HG03378 (cell line): Measurements from ENCODE around the gene CDK17.
"Not testable (repeated sequence)": the region's sequence is repeated elsewhere in the genome, so short reads cannot be mapped to it uniquely, and the experiment has no call there.

Source experiments
- ATAC-seq: cut with Tn5 transposase; IDR thresholded peaks from one replicate; pipeline ENCODE4 v1.9.1; 2021; ENCODE audit warnings: mild to moderate bottlenecking, moderate library complexity; ENCODE audit not compliant: unreplicated experiment

The CDK17 gene

GRCh38 chr12:96399919-96400630 is at the start of gene CDK17:
TSS of gene CDK17 (minus strand) at chr12:96400439. CDS start at chr12:96334836, 65,603 bp downstream.
- ATAC-seq, result peak; percentile 35

DNA sequence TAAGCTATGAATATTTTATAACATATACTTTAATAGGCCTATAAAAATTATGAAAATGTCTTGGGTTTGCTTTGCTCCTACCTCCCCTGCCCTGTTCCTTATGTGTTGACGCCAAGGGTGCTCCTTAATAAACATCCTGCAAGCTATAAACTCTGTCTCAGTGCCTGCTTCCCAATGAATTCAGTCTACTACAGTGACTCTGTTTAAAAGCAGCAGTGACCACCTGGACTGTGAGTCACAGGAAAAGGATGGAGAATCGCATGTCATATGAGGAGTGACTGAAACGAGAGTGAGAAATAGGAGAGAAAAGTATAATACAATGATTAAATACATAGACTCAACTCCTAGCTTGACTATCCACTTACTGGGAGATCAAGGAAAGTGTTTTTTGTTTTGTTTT is 48.1 kb upstream of the CDK17 start:
- ATAC-seq, result no peak

DNA sequence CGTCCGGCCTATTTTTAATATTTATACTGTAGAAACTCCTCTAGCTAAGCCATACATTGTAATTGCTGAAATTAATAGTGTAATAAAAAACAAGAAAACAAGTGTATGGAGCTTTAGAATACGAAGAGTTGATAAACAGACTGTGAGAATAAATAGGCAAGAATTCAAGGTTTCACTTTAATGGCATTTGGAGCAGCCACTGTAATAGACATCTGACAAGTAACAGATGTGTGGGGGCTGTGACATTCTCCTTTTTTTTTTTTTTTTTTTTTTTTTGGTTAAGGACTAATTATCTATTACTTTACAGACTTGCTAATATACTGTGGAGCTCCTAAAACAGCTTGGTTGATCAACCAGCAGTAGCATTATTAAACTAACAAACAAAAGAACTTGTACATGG is 47.0 kb upstream of the CDK17 start:
- no peak for ATAC-seq

DNA sequence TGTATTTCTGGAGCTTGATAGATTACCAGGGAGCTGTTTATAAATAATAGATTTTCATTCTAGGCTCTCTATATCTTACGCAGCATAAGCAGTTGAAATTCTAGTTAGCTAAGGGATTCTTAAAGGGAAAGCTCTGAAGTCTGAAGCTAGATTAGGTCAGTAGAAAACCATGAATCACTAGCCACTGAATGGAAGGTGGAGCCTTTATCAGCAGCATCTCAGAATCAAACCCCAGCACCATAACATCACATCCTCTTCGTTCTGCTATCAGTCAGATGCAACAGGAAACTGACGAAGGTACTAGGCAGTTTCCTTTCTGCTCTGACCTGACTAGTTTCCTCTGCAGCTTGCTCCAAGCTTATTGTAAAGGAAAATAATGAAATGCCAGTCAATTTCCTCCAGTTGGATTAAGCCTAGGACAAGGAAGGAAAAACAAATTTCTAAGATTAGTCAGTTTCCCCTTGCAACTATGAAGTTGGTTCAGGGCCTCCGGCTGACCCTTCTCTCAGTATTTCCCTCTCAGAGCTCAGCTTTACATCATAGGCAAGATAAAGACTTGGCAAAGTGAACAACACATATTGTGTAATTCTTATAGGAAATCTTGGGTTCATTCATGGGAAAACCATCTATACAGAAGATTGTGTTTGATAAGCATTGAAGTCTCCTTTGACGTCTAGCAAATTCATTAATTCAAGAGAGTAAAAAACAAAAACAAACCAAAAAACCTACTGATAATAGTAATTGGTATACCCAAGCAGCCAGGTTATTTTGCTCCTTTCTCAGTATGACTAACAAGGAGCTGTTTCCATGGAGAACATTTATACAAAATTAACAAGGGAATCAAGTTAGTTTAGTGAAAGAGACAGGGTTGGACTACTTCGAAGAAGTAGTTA is 45.7 kb upstream of the CDK17 start:
- ATAC-seq, result peak; percentile 97

- no peak for ATAC-seq
Measured at GRCh38 chr12:96444399-96444798, 44.2 kb upstream of the CDK17 start.

DNA sequence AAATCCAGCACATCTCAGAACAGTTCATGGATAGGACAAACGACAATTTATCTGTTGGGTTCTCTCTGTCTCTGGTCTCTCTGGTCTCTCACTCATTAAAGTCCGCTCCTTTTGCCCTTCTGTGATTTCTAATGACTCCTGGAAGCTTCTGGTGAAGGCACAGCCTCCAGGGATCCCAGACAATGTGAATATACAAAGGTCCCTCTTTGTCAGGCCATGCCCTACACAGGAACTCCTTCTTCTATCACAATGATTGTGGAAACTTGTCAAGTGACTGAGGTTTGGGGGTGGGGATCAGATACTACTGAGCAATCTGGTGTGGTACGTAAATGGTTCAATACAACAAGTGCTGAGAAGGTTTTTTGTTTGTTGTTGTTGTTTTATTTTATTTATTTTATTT is 42.7 kb upstream of the CDK17 start:
- no peak for ATAC-seq

GRCh38 chr12:96441816-96442215 is 41.6 kb upstream of the CDK17 start:
- ATAC-seq, result no peak

GRCh38 chr12:96438330-96438729 is 38.1 kb upstream of the CDK17 start:
- ATAC-seq, result no peak

DNA sequence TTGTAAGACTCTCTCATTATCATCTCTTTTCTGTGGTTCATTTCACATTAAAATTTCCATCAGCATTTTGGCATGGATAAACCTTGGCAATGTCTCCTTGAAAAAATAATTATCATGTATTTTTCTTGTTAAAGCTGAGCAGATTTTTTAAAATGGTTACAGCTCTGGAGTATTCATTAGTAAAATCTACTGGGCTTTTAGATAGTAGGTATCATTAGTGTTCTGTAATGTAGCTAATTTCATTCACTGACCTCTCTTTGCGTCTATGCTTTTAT is 36.9 kb upstream of the CDK17 start:
- ATAC-seq, result no peak

- ATAC-seq, result no peak
Measured at GRCh38 chr12:96436366-96437170, 36.3 kb upstream of the CDK17 start.

GRCh38 chr12:96434107-96434506 is 33.9 kb upstream of the CDK17 start:
- peak; percentile 88 for ATAC-seq

GRCh38 chr12:96432496-96433321 is 32.5 kb upstream of the CDK17 start:
- not testable (repeated sequence) for ATAC-seq

- no peak for ATAC-seq
Measured at GRCh38 chr12:96431067-96431466, 30.8 kb upstream of the CDK17 start.

GRCh38 chr12:96427269-96427729 is 27.1 kb upstream of the CDK17 start:
- ATAC-seq, result no peak

- no peak for ATAC-seq
Measured at GRCh38 chr12:96425951-96426350, 25.7 kb upstream of the CDK17 start.

GRCh38 chr12:96425321-96425720 is 25.1 kb upstream of the CDK17 start:
- peak; percentile 61 for ATAC-seq

GRCh38 chr12:96424601-96425000 is 24.4 kb upstream of the CDK17 start:
- ATAC-seq, result no peak

GRCh38 chr12:96422192-96422591 is 22.0 kb upstream of the CDK17 start:
- no peak for ATAC-seq

- ATAC-seq, result no peak
Measured at GRCh38 chr12:96421014-96421413, 20.8 kb upstream of the CDK17 start.

DNA sequence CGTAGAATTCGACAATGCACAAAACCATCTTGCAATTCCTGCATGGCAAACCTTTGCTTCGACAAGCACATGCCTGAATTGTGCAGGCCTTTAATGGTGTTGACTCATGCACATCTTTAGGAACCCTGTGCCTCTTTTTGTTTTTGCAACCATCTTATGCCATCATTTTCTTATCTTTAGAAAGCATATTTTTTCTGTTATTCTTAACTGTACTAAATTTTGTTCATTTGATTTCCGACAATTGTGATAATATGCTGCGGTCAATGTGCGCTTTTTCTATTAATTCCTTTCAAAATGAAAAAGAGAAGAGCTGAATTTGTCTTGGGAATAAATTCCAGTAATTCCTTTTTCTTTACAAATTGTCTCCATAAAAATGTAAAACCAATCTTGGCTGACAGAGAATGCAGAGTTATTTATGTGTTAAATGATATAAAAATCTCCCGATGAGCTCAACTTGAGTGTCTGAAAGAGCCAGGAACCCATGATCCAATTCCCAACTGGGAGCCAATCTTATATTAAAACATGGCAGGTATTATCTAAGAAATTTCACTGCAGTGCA is 20.1 kb upstream of the CDK17 start:
- ATAC-seq, result no peak
